SK-N-SH (cell line): ENCODE results near the gene SNRK. TPM values are rescaled to one million over a fixed set of nuclear protein-coding genes. Genes with fewer than 3 reads are reported as not detected.

Source experiments
- CTCF ChIA-PET: fragments of 300-600, 350-600 bp; formaldehyde crosslinking; extraction: SDS; loops from one replicate; lab custom pipeline; 2021; lab: Yijun Ruan, JAX
- POLR2A ChIA-PET: fragments of 350-600 bp; sonication (Branson Sonifier 250); formaldehyde crosslinking; extraction: SDS; loops from one replicate; lab custom pipeline; 2020; ENCODE audit warnings: antibody characterized with exemption, inconsistent platforms; lab: Yijun Ruan, JAX
- DNase-seq: peaks from one replicate; pipeline ENCODE4 v3.0.0; 2012
- H2AFZ ChIP-seq: fragments of 200-600 bp; sonication (generic); 2 replicates; pipeline ENCODE4 v1.8.1; 2016; ENCODE audit warnings: antibody characterized with exemption, mild to moderate bottlenecking, low read depth
- H3F3A ChIP-seq: fragments of 200-600 bp; sonication (generic); replicated peaks from 2 replicates; pipeline ENCODE3; 2016; ENCODE audit warnings: antibody characterized with exemption, mild to moderate bottlenecking; ENCODE audit not compliant: insufficient read depth
- H3K27ac ChIP-seq, 2 experiments: fragments of 200-500 bp in 1 of 2; fragments of 200-600 bp in 1 of 2; sonication (Bioruptor generic) in 1 of 2; sonication (generic), shearing (Covaris generic) in 1 of 2; 2 replicates each; pipeline versions ENCODE4 v1.5.1 to v1.6.1; 2014 to 2016; ENCODE audit warnings: low read depth in 2 of 2, inconsistent platforms in 1 of 2, low read length in 1 of 2, mild to moderate bottlenecking in 1 of 2, mixed read lengths in 1 of 2
- H3K27me3 ChIP-seq: fragments of 200-600 bp; sonication (generic), shearing (Covaris generic); 2 replicates; pipeline ENCODE4 v1.6.1; 2016; ENCODE audit warnings: mixed run types; ENCODE audit not compliant: insufficient read depth
- H3K36me3 ChIP-seq, 2 experiments: fragments of 200-500 bp in 1 of 2; fragments of 200-600 bp in 1 of 2; sonication (Bioruptor generic) in 1 of 2; sonication (generic) in 1 of 2; replicated peaks in 1 of 2; 2 replicates each; pipeline versions ENCODE3 to v1.5.1; 2014 to 2016; ENCODE audit warnings: low read length in 1 of 2, mild to moderate bottlenecking in 1 of 2; ENCODE audit not compliant: insufficient read depth in 2 of 2, control insufficient read depth in 1 of 2
- H3K4me1 ChIP-seq, 2 experiments: fragments of 200-500 bp in 1 of 2; fragments of 200-600 bp in 1 of 2; sonication (Bioruptor generic) in 1 of 2; sonication (generic), shearing (Covaris generic) in 1 of 2; 2 replicates each; pipeline versions ENCODE4 v1.5.1 to v1.6.1; 2014 to 2016; ENCODE audit warnings: low read depth in 1 of 2, low read length in 1 of 2, mixed run types in 1 of 2; ENCODE audit not compliant: insufficient read depth in 2 of 2, control insufficient read depth in 1 of 2
- H3K4me2 ChIP-seq: fragments of 200-600 bp; sonication (generic), shearing (Covaris generic); 2 replicates; pipeline ENCODE4 v1.6.1; 2017; ENCODE audit warnings: mixed run types
- H3K4me3 ChIP-seq, 2 experiments: fragments of 200-500 bp in 1 of 2; fragments of 200-600 bp in 1 of 2; sonication (Bioruptor generic) in 1 of 2; sonication (generic), shearing (Covaris generic) in 1 of 2; 2 replicates each; pipeline versions ENCODE4 v1.5.1 to v1.8.1; 2014 to 2016; ENCODE audit warnings: low read depth in 2 of 2, inconsistent platforms in 1 of 2, low read length in 1 of 2, mild to moderate bottlenecking in 1 of 2, mixed read lengths in 1 of 2, moderate library complexity in 1 of 2
- H3K79me2 ChIP-seq: fragments of 200-600 bp; sonication (generic); 2 replicates; pipeline ENCODE4 v1.8.1; 2017; ENCODE audit warnings: mild to moderate bottlenecking; ENCODE audit not compliant: insufficient read depth
- H3K9ac ChIP-seq: fragments of 200-600 bp; sonication (generic); 2 replicates; pipeline ENCODE4 v1.6.1; 2017; ENCODE audit warnings: mixed run types
- H3K9me2 ChIP-seq: fragments of 200-600 bp; sonication (generic); 2 replicates; pipeline ENCODE4 v1.6.1; 2017; ENCODE audit warnings: mixed run types
- H3K9me3 ChIP-seq: fragments of 200-600 bp; sonication (generic); 2 replicates; pipeline ENCODE4 v1.6.1; 2017; ENCODE audit warnings: mixed run types, mild to moderate bottlenecking, moderate library complexity
- H4K20me1 ChIP-seq: fragments of 200-600 bp; sonication (generic); 2 replicates; pipeline ENCODE4 v1.6.1; 2017; ENCODE audit warnings: mild to moderate bottlenecking, mixed run types; ENCODE audit not compliant: insufficient read depth
- CHD2 ChIP-seq: fragments of 150-350 bp; IDR thresholded peaks from 2 replicates; pipeline ENCODE4 v1.6.1; 2018; ENCODE audit warnings: low read length; ENCODE audit not compliant: partially characterized antibody
- FOXJ3 ChIP-seq: sonication (generic); formaldehyde crosslinking; IDR thresholded peaks from 2 replicates; pipeline ENCODE4 v1.5.1; 2020; ENCODE audit warnings: mild to moderate bottlenecking, missing genetic modification reagents
- FOXM1 ChIP-seq: IDR thresholded peaks from 2 replicates; pipeline ENCODE4 v1.4.0; 2012; ENCODE audit warnings: low read depth, mild to moderate bottlenecking
- GABPA ChIP-seq: IDR thresholded peaks from 2 replicates; pipeline ENCODE4 v1.4.0; 2012; ENCODE audit warnings: low read depth, mild to moderate bottlenecking
- GATA2 ChIP-seq: sonication (generic); formaldehyde crosslinking; IDR thresholded peaks from 2 replicates; pipeline ENCODE4 v1.5.0; 2020; ENCODE audit warnings: mild to moderate bottlenecking, missing genetic modification reagents
- JUND ChIP-seq: IDR thresholded peaks from 2 replicates; pipeline ENCODE4 v1.4.0; 2012
- MEF2A ChIP-seq: IDR thresholded peaks from 2 replicates; pipeline ENCODE4 v1.4.0; 2012; ENCODE audit warnings: low read depth, borderline replicate concordance
- NFIC ChIP-seq: IDR thresholded peaks from 2 replicates; pipeline ENCODE4 v1.4.0; 2012; ENCODE audit warnings: borderline replicate concordance
- RXRA ChIP-seq: IDR thresholded peaks from 2 replicates; pipeline ENCODE4 v1.4.0; 2012; ENCODE audit warnings: low read depth, mild to moderate bottlenecking, borderline replicate concordance
- TAF1 ChIP-seq: IDR thresholded peaks from 2 replicates; pipeline ENCODE4 v1.6.1; 2012; ENCODE audit warnings: low read depth, mild to moderate bottlenecking, low read length, moderate library complexity, borderline replicate concordance
- TCF12 ChIP-seq: IDR thresholded peaks from 2 replicates; pipeline ENCODE4 v1.4.0; 2012
- YY1 ChIP-seq: IDR thresholded peaks from 2 replicates; pipeline ENCODE4 v1.4.0; 2012; ENCODE audit warnings: low read depth, mild to moderate bottlenecking
- WGBS: methylation state at CpG from one replicate; pipeline ENCODE4 v1.1.6; 2017; ENCODE audit warnings: low lambda C conversion rate; 5-methylcytosine and 5-hydroxymethylcytosine counted together
- polyA plus RNA-seq, 3 experiments: library from polyadenylated mRNA; depleted of rRNA; stranded (reverse); fragments of >200 nt; gene quantifications; 2 replicates each; pipeline ENCODE4 v1.2.3, GENCODE V29; 2012
- TF ChIP-seq, protein P1 (sequence below): fragments of 150-350 bp; IDR thresholded peaks from 2 replicates; pipeline ENCODE4 v1.6.1; 2017; ENCODE audit warnings: antibody characterized with exemption, low read length, low read depth, borderline replicate concordance
- TF ChIP-seq, protein P2 (sequence below): fragments of 150-350 bp; IDR thresholded peaks from 2 replicates; pipeline ENCODE4 v1.6.1; 2016; ENCODE audit warnings: mild to moderate bottlenecking, low read depth, low read length
- TF ChIP-seq, protein P3 (sequence below): IDR thresholded peaks from 2 replicates; pipeline ENCODE4 v1.4.0; 2012; ENCODE audit warnings: low read depth
- TF ChIP-seq, protein P4 (sequence below): fragments of 200-600 bp; sonication (generic); IDR thresholded peaks from 2 replicates; pipeline ENCODE4 v1.6.1; 2017; ENCODE audit warnings: antibody characterized with exemption, mild to moderate bottlenecking, moderate library complexity
- TF ChIP-seq, protein P5 (sequence below): IDR thresholded peaks from 2 replicates; pipeline ENCODE4 v1.4.0; 2012; ENCODE audit warnings: low read depth, borderline replicate concordance

The SNRK gene
- polyA plus RNA-seq, 1 of the 3 experiments (the other 2 are of a cell fraction): 3.6 TPM

DNA sequence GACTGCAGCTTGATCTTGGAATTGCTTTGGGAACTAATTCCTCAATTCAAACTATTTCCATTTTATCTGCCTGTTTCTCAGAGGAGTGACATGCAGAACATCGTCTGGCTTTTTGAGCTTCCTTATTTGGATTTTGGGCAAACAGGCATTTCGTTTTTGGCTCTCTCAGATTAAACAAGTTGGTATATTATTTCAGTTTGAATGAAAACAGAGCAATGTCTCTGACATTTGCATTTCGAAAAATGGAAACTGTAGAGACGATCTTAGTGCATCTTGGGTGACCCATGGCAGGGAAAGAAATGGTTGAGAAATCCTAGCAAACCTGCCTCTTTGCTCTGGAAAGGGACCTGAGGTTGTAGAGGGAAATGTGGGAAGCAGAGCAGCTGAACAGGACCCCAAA, 33.0 kb upstream of the SNRK start (continued):
- TF ChIP-seq FOXJ3 (CRISPR knock-in tag): no peak
- no peak for TF ChIP-seq CHD2
- no peak for TF ChIP-seq MEF2A
- TF ChIP-seq GATA2 (CRISPR knock-in tag): no peak
- no peak for TF ChIP-seq JUND
- no peak for TF ChIP-seq NFIC
- TF ChIP-seq, protein P1, sequence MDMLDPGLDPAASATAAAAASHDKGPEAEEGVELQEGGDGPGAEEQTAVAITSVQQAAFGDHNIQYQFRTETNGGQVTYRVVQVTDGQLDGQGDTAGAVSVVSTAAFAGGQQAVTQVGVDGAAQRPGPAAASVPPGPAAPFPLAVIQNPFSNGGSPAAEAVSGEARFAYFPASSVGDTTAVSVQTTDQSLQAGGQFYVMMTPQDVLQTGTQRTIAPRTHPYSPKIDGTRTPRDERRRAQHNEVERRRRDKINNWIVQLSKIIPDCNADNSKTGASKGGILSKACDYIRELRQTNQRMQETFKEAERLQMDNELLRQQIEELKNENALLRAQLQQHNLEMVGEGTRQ: no peak
- TF ChIP-seq, all 33 proteins: peak for 0

DNA sequence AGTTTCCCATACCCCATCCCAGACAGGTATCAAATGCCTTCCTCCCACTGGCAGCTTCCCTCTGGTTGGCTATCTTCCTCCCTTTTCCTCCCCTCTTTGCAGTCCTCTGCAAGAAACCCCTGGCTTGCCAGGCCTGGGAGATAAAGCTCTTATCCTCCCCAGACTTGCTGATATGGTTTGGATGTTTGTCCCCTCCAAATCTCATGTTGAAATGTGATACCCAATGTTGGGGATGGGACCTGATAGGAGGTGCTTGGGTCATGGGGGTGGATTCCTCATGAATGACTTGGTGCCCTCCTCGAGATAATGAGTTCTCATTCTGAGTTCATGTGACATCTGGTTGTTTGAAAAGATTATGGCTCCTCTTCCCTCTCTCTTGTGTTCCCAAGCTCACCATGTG, 32.2 kb upstream of the SNRK start:
- Histone ChIP-seq H3K4me3 (no peak overlapping the region), H3F3A (no peaks in the 10 kb centered on the region), H4K20me1 (no peaks in the 10 kb centered on the region), H3K9ac (no peak overlapping the region), H3K27me3 (no peaks in the 10 kb centered on the region; the same call in 1 of the 2 replicates), H3K27ac (no peak overlapping the region)
- DNase-seq: no peak
- no peak for TF ChIP-seq YY1
- TF ChIP-seq, all 33 proteins: peak for 0
- WGBS: 6% methylated on average over 1 of the region's 1 CpG
- H3K4me1 ChIP-seq: no peaks in the 10 kb centered on the region
- ChIA-PET CTCF (interaction anchor here (0.8 to 1.0 kb wide), 2 partner anchors 10 to 16 kb away, joined by 3 read pairs; no protein-coding TSS in a partner anchor), POLR2A (no interaction called here)
- H3K9me2 ChIP-seq: no peaks in the 10 kb centered on the region
- H3K4me2 ChIP-seq: no peak overlapping the region
- H3K79me2 ChIP-seq: no peaks in the 10 kb centered on the region
- H3K36me3 ChIP-seq: no peaks in the 10 kb centered on the region
- H2AFZ ChIP-seq: no peak overlapping the region
- H3K9me3 ChIP-seq: no peaks in the 10 kb centered on the region

DNA sequence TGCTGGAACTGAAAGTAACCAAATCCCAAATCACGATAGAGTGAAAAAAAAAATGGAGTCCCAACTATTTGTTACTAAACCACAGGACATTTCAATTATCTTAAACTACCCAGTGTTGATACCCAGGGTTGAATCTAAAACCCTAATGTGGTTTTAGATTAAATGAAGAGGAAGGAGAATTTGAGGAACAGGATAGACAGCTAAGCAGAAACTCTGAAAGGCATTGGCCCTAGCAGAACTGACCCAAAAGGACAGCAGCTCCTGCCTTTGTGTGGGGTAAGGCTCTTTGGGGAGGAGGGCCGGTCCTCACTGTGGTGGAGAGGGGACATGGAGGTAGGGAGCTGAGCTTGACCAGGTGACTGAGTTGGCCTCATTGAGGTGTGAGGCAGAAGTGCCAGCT, 30.7 kb upstream of the SNRK start:
- Histone ChIP-seq H3K4me3 (no peak overlapping the region), H4K20me1 (no peaks in the 10 kb centered on the region), H3K9ac (no peak overlapping the region), H3K9me3 (no peaks in the 10 kb centered on the region), H3K27ac (no peak overlapping the region), H3K27me3 (no peaks in the 10 kb centered on the region; the same call in 1 of the 2 replicates), H3F3A (no peaks in the 10 kb centered on the region), H3K9me2 (no peaks in the 10 kb centered on the region), H3K36me3 (no peaks in the 10 kb centered on the region), H3K4me1 (no peaks in the 10 kb centered on the region), H2AFZ (no peak overlapping the region), H3K4me2 (no peak overlapping the region)
- no peak for DNase-seq
- ChIA-PET POLR2A (no interaction called here), CTCF (no interaction called here)
- TF ChIP-seq, protein P2, sequence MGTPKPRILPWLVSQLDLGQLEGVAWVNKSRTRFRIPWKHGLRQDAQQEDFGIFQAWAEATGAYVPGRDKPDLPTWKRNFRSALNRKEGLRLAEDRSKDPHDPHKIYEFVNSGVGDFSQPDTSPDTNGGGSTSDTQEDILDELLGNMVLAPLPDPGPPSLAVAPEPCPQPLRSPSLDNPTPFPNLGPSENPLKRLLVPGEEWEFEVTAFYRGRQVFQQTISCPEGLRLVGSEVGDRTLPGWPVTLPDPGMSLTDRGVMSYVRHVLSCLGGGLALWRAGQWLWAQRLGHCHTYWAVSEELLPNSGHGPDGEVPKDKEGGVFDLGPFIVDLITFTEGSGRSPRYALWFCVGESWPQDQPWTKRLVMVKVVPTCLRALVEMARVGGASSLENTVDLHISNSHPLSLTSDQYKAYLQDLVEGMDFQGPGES: no peak
- TF ChIP-seq RXRA (no peak), FOXM1 (no peak), TAF1 (no peak), CHD2 (no peak), TCF12 (no peak), GABPA (no peak)
- TF ChIP-seq, protein P1: no peak
- TF ChIP-seq, protein P3, sequence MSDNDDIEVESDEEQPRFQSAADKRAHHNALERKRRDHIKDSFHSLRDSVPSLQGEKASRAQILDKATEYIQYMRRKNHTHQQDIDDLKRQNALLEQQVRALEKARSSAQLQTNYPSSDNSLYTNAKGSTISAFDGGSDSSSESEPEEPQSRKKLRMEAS: no peak
- TF ChIP-seq, protein P4, sequence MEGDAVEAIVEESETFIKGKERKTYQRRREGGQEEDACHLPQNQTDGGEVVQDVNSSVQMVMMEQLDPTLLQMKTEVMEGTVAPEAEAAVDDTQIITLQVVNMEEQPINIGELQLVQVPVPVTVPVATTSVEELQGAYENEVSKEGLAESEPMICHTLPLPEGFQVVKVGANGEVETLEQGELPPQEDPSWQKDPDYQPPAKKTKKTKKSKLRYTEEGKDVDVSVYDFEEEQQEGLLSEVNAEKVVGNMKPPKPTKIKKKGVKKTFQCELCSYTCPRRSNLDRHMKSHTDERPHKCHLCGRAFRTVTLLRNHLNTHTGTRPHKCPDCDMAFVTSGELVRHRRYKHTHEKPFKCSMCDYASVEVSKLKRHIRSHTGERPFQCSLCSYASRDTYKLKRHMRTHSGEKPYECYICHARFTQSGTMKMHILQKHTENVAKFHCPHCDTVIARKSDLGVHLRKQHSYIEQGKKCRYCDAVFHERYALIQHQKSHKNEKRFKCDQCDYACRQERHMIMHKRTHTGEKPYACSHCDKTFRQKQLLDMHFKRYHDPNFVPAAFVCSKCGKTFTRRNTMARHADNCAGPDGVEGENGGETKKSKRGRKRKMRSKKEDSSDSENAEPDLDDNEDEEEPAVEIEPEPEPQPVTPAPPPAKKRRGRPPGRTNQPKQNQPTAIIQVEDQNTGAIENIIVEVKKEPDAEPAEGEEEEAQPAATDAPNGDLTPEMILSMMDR: no peak
- TF ChIP-seq, protein P5, sequence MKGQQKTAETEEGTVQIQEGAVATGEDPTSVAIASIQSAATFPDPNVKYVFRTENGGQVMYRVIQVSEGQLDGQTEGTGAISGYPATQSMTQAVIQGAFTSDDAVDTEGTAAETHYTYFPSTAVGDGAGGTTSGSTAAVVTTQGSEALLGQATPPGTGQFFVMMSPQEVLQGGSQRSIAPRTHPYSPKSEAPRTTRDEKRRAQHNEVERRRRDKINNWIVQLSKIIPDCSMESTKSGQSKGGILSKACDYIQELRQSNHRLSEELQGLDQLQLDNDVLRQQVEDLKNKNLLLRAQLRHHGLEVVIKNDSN: no peak
- TF ChIP-seq, all 33 proteins: peak for 0
- H3K79me2 ChIP-seq: no peaks in the 10 kb centered on the region
- WGBS: 32% methylated on average over 2 of the region's 2 CpGs
